ENCODE measurements around the gene LPAR1. TPM values are rescaled to one million over a fixed set of nuclear protein-coding genes. Genes with fewer than 3 reads are reported as not detected.
"Not testable (repeated sequence)": the region's sequence is repeated elsewhere in the genome, so short reads cannot be mapped to it uniquely, and the experiment has no call there.

LPAR1 gene
- not detected in 2 replicates for total RNA-seq

GRCh38 chr9:111038331-111039230, at the start of gene LPAR1:
Gene LPAR1, minus strand, starts transcription at chr9:111038470. Its CDS starts 66,353 bp downstream, at chr9:110972117.
- no peak for DNase-seq (ENCODE audit: low read depth in 2 of 2)

- DNase-seq (ENCODE audit: low read depth in 2 of 2) = no peak
Measured at GRCh38 chr9:111078391-111079038, 40.2 kb upstream of the LPAR1 start.

GRCh38 chr9:111076519-111076918, 38.2 kb upstream of the LPAR1 start:
- no peak for DNase-seq (ENCODE audit: low read depth in 2 of 2)

- no peak for DNase-seq (ENCODE audit: low read depth in 2 of 2)
Measured at GRCh38 chr9:111076042-111076441, 37.8 kb upstream of the LPAR1 start.

GRCh38 chr9:111074395-111074794, 36.1 kb upstream of the LPAR1 start:
- DNase-seq (ENCODE audit: low read depth in 2 of 2) = no peak

- no peak for DNase-seq (ENCODE audit: low read depth in 2 of 2)
Measured at GRCh38 chr9:111069183-111069582, 30.9 kb upstream of the LPAR1 start.

GRCh38 chr9:111068771-111069170, 30.5 kb upstream of the LPAR1 start:
- no peak for DNase-seq (ENCODE audit: low read depth in 2 of 2)

GRCh38 chr9:111068383-111068730, 30.1 kb upstream of the LPAR1 start:
- DNase-seq (ENCODE audit: low read depth in 2 of 2) = no peak

- DNase-seq (ENCODE audit: low read depth in 2 of 2) = no peak
Measured at GRCh38 chr9:111066468-111066867, 28.2 kb upstream of the LPAR1 start.

- no peak for DNase-seq (ENCODE audit: low read depth in 2 of 2)
Measured at GRCh38 chr9:111065414-111065813, 27.1 kb upstream of the LPAR1 start.

GRCh38 chr9:111064160-111064837, 26.0 kb upstream of the LPAR1 start:
- DNase-seq (ENCODE audit: low read depth in 2 of 2) = no peak

GRCh38 chr9:111063332-111063731, 25.1 kb upstream of the LPAR1 start:
- no peak for DNase-seq (ENCODE audit: low read depth in 2 of 2)

- DNase-seq (ENCODE audit: low read depth in 2 of 2) = no peak
Measured at GRCh38 chr9:111058166-111058565, 19.9 kb upstream of the LPAR1 start.

GRCh38 chr9:111056538-111056937, 18.3 kb upstream of the LPAR1 start:
- DNase-seq (ENCODE audit: low read depth in 2 of 2) = no peak

- peak in 1 of 2 donors; percentile 4 for DNase-seq (ENCODE audit: low read depth in 2 of 2)
Measured at GRCh38 chr9:111052791-111053190, 14.5 kb upstream of the LPAR1 start.

- DNase-seq (ENCODE audit: low read depth in 2 of 2) = no peak
Measured at GRCh38 chr9:111051400-111051799, 13.1 kb upstream of the LPAR1 start.

- DNase-seq (ENCODE audit: low read depth in 2 of 2) = no peak
Measured at GRCh38 chr9:111050819-111051218, 12.5 kb upstream of the LPAR1 start.

GRCh38 chr9:111047287-111047686, 9.0 kb upstream of the LPAR1 start:
- not testable (repeated sequence) for DNase-seq (ENCODE audit: low read depth in 2 of 2)

GRCh38 chr9:111041902-111042301, 3.6 kb upstream of the LPAR1 start:
- no peak for DNase-seq (ENCODE audit: low read depth in 2 of 2)

- no peak for DNase-seq (ENCODE audit: low read depth in 2 of 2)
Measured at GRCh38 chr9:111040494-111040893, 2.2 kb upstream of the LPAR1 start.

- DNase-seq (ENCODE audit: low read depth in 2 of 2) = no peak
Measured at GRCh38 chr9:111039231-111039906, 1.1 kb upstream of the LPAR1 start.
